ENCODE measurements around the gene UGT1A6.

Gene UGT1A6

GRCh38 chr2:233800208-233800607 is 107.5 kb downstream of the UGT1A6 start:
- no peak for DNase-seq (ENCODE audit: low read depth in 2 of 2)

- no peak for DNase-seq (ENCODE audit: low read depth in 2 of 2)
These were observed 108.9 kb downstream of the UGT1A6 start for GRCh38 chr2:233801357-233802131.

GRCh38 chr2:233802132-233802815 is 109.6 kb downstream of the UGT1A6 start:
- no peak for DNase-seq (ENCODE audit: low read depth in 2 of 2)

GRCh38 chr2:233803292-233803911 is 110.7 kb downstream of the UGT1A6 start:
- no peak for DNase-seq (ENCODE audit: low read depth in 2 of 2)

GRCh38 chr2:233803994-233804393 is 111.3 kb downstream of the UGT1A6 start:
- no peak for DNase-seq (ENCODE audit: low read depth in 2 of 2)

- no peak for DNase-seq (ENCODE audit: low read depth in 2 of 2)
These were observed 114.7 kb downstream of the UGT1A6 start for GRCh38 chr2:233807215-233807865.

- DNase-seq (ENCODE audit: low read depth in 2 of 2), result no peak
These were observed 115.6 kb downstream of the UGT1A6 start for GRCh38 chr2:233807966-233808935.

- DNase-seq (ENCODE audit: low read depth in 2 of 2), result no peak
These were observed 117.7 kb downstream of the UGT1A6 start for GRCh38 chr2:233810385-233810784.

- no peak for DNase-seq (ENCODE audit: low read depth in 2 of 2)
These were observed 118.4 kb downstream of the UGT1A6 start for GRCh38 chr2:233811087-233811486.

- DNase-seq (ENCODE audit: low read depth in 2 of 2), result no peak
These were observed 119.0 kb downstream of the UGT1A6 start for GRCh38 chr2:233811732-233812131.

- no peak for DNase-seq (ENCODE audit: low read depth in 2 of 2)
These were observed 120.8 kb downstream of the UGT1A6 start for GRCh38 chr2:233813236-233814055.

- DNase-seq (ENCODE audit: low read depth in 2 of 2), result no peak
These were observed 121.6 kb downstream of the UGT1A6 start for GRCh38 chr2:233814056-233814835.

GRCh38 chr2:233815861-233816260 is 123.2 kb downstream of the UGT1A6 start:
- no peak for DNase-seq (ENCODE audit: low read depth in 2 of 2)

GRCh38 chr2:233816334-233816733 is 123.6 kb downstream of the UGT1A6 start:
- DNase-seq (ENCODE audit: low read depth in 2 of 2), result no peak

- no peak for DNase-seq (ENCODE audit: low read depth in 2 of 2)
These were observed 124.1 kb downstream of the UGT1A6 start for GRCh38 chr2:233816771-233817170.

- DNase-seq (ENCODE audit: low read depth in 2 of 2), result no peak
These were observed 124.7 kb downstream of the UGT1A6 start for GRCh38 chr2:233817361-233817911.

- no peak for DNase-seq (ENCODE audit: low read depth in 2 of 2)
These were observed 125.4 kb downstream of the UGT1A6 start for GRCh38 chr2:233817995-233818638.
